HG02588 (cell line): ENCODE data around the gene TMCO1.
"Not testable (repeated sequence)": the region's sequence is repeated elsewhere in the genome, so short reads cannot be mapped to it uniquely, and the experiment has no call there.

ENCODE experiments used
- ATAC-seq: cut with Tn5 transposase; IDR thresholded peaks from one replicate; pipeline ENCODE4 v1.9.1; 2021; ENCODE audit warnings: mild to moderate bottlenecking, moderate library complexity; ENCODE audit not compliant: unreplicated experiment

Gene TMCO1

DNA sequence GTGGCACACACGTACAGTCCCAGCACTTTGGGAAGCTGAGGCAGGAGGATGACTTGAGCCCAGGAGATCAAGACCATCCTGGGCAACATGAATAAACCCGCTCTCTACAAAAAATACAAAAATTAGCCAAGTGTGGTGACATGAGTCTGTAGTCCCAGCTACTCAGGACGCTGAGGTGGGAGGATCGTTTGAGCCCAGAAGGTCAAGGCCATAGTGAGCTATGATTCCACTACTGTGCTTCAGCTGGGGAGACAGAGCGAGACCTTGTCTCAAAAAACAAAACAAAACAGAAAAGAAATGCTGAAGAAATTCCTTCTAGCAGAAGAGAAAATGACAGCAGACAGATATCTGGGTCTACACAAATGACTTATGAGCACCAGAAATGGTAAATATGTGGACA lies 80.6 kb downstream of the TMCO1 start:
- ATAC-seq: no peak

DNA sequence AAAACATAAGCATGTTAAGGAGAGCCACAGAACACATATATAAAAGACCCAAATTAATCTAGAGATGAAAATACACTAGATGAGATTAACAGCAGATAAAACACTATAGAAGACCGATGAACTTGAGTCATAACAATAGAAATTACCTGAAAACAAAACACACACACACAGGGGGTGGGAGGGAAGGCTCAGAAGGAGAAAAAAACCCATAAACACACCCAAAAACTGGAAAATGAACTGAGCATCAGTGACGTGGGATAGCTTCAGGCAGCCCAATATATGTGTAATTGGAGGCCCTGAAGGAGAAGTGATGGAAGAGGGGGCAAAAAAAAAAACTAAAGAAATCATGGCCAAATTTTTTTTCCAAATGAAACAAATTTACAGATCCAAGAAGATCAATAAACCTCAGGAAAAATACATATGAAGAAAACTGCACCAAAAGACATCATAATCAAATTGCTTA lies 81.7 kb downstream of the TMCO1 start:
- ATAC-seq: peak; percentile 22

DNA sequence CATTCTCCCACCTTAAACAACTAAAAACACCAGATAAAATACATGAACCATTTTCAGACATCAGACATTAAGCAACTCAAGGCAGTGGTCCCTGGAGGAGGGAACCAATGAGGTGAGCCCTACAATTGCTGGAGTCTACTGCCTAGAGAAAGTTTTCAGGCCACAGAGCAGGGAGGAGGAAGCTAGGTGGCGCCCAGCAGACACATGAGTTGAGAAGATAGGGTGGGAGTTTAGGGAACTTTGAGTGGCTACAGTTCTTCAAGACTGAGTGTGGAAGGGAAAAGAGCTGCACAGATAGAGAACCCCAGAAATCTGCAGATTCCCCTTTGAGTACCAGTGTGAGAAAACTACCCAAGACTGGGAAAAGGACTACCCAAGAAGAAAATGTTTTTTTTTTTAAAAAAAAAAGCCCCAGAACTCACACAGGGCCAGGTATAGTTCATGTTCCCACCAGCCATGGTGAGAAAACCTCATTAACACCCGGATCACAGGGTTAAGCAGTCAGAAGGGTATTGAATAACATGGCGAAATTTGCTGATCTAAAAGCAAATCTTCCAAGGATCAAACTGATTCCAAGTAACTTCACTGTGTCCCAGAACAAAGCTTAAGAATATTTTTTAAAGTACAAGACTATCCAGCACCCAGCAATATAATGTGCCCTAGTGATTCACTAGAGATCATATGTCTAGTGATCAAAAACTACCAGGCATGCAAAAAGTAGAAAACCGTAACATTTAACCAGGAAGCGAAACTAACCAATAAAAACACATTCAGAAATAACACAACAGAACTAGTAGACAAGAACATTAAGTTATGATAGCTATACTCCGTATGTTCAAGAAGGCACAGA lies 82.3 kb downstream of the TMCO1 start:
- peak; percentile 55 for ATAC-seq

DNA sequence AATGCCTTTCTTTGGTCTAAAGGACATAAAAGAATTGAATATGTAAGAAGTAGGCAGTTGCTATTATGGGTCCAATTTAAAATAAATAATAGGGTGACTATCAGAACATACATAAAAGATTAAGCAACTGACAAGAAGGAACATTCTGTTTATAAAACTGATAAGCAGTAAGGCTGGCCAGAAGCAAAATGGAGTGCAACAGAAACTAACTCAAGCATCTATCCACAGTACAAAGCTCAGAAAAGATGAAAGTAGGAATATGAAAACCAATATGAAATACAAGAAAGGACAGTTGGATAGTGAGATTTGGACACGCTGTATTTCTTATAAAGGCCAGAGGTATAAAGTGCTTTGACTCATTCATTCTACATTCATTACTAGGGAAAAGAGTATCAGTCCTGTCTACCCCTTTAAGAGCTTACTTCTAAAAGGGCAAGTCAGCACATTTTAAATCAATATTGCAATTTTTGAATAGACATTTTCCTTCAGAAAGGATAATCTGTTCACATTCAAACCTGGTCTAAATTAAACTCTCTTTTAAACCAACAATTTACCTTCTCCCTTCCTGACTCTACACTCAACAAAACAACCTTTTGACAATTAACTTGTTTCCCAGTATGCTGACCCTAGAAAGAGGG lies 84.7 kb downstream of the TMCO1 start:
- ATAC-seq: no peak

DNA sequence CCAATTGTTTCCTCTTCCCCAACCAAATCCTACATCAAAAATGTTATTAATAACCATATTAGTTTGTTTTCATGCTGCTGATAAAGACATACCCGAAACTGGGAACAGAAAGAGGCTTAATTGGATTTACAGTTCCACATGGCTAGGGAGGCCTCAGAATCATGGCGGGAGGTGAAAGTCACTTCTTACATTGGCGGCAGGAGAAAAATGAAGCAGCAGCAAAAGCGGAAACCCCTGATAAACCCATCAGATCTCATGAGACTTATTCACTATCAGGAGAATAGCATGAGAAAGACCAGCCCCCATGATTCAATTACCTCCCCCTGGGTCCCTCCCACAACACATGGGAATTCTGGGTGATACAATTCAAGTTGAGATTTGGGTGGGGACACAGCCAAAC lies 87.9 kb downstream of the TMCO1 start:
- ATAC-seq: not testable (repeated sequence)

DNA sequence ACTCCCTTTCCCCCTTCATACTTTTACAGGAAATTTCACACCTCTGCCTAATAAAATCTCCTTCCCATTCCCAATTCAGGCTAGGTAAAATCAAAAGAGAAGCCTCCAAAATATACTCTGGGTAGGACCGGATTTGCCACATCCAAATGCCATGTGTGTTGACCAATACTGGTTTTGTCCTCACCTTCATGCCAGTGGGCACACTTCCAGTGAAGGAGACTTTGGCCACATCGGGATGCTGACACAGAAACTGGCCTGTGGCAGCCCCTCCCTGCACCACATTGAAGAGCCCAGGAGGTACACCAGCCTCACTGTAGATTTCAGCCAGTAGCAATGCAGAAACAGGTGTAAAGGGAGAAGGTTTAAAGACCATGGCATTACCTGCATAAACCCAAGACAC lies 88.4 kb downstream of the TMCO1 start:
- ATAC-seq: no peak

DNA sequence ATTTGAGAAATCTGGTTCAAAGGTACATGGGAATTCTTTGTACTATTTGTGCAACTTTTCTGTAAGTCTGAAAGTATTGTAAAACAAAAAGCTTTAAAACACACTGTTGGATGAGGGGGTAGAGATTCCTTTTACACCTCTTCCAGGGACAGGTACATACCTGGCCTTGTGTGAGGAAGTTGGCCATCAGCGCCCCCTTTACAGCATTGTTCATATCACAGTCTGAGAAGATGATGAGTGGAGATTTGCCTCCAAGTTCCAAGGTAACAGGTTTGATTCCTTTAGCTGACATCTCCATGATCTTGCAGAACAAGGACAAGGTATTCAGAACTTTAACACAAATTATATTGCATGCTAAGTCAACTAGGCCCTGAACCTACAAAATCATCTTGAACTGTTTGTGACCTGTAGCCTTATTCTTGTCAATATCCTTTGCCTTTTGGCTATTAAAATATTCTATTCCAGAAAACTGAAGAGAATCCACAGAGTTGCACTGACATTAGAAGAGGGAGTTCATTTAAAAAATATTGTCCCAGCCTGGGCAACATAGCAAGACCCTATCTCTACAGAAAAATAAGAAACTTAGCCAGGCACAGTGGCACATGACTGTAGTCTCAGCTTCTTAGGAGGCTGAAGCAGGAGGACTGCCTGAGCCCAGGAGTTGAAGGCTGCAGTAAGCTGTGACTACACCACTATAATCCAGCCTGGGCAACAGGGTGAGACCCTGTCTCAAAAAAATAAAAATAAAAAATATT lies 89.2 kb downstream of the TMCO1 start:
- no peak for ATAC-seq

DNA sequence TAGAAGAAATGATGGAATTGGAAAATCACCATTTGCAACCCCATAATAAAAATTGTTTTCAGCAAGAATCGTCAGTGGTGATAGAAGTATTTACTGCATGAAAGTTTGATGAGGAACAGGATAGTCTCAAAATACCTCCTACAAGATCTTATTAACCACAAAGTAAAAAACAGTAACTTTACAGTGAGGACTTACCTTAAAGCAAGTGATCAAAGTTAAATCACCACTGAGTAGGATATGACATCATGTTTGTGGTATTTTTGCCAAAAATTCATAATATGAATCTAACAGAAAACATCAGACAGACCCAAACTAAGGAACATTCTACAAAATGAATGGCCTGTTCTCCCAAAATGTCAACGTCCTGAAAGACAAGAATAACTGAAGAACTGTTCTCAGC lies 90.2 kb downstream of the TMCO1 start:
- no peak for ATAC-seq
